HG03060 (cell line): Measurements from ENCODE around the gene ZNF335.
"Not testable (repeated sequence)": the region's sequence is repeated elsewhere in the genome, so short reads cannot be mapped to it uniquely, and the experiment has no call there.

Experiments used
- ATAC-seq: cut with Tn5 transposase; IDR thresholded peaks from one replicate; pipeline ENCODE4 v1.9.1; 2021; ENCODE audit warnings: low read depth, moderate number of reproducible peaks; ENCODE audit not compliant: unreplicated experiment

The ZNF335 gene

DNA sequence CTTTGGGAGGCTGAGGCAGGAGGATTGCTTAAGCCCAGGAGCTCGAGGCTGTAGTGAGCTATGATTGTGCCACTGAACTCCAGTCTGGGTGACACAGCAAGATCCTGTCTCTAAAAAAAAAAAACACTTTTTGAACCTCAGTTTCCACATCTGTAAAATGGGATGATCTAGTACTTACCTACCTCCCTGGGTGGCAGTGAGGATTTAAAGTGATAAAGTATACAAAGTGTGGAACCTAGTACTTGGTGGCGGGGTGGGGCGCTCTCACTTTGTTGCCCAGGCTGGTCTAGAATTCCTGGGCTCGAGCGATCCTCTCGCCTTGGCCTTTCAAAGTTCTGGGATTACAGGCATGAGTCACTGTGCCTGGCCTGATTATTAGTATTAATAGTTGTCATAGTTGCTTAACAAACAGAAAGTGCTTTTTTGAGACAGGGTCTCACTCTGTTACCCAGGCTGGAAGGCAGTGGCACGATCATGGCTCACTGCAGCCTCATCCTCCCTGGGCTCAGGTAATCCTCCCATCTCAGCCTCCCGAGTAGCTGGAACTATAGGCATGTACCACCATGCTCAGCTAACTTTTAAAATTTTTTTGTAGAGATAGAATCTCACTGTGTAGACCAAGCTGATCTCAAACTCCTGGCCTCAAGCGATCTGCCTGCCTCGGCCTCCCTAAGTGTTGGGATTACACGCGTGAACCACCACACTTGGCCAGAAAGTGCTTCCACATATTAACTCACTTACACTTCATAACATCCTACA lies 53.0 kb downstream of the ZNF335 start:
- no peak for ATAC-seq

DNA sequence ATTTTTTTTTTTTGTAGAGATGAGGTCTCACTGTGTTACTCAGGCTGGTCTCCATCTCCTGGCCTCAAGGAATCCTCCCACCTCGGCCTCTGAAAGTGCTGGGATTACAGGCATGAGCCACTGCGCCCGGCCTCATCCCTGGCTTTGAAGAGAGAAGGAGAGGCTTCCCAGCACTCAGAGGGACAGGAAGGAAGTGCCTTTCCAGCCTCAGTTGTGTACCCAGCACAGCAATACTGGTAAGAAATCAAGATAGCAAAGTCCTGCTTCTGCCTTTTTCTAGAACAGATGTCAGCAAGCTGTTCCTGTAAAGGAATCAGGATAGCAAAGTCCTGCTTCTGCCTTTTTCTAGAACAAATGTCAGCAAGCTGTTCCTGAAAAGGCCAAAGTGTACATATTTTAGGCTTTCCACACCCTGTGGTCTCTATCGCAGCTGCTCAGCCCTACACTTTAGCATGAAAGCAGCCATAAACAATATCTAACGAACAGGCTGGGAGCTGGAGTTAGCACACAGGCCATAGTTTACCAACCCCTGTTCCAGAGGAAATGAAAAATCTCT lies 53.7 kb downstream of the ZNF335 start:
- ATAC-seq: no peak

DNA sequence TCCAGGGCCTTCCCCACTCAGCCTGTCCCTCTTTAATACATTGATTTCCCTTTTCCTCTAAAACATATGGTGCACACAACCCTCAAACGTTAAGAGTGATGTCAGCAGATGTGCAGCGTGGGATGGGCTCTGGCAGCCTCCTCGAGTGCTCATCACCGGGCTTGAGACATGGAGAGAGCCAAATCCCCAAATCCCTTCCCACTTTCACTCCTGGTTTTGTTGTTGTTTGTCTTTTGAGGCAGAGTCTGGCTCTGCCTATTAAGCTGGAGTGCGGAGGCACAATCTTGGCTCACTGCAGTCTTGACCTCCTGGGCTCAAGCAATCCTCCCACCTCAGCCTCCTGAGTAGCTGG lies 54.2 kb downstream of the ZNF335 start:
- no peak for ATAC-seq

DNA sequence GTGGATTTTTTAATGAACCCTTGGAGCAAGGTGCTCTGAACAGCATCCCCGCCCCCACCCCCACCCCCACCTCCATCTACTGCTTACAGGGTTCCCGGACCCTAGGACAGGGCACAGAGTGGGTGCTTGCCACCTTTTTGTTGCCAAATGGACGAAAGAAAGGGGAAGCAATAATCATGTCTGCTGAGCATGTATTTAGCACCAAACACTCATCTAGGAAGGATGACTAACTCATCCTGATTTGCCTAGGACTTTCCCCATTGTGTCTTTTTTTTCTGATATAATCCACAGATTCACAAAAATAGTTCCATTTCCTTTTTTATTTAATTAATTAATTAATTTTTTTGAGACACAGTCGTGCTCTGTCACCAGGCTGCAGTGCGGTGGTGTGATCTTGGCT lies 58.9 kb downstream of the ZNF335 start:
- ATAC-seq: no peak

DNA sequence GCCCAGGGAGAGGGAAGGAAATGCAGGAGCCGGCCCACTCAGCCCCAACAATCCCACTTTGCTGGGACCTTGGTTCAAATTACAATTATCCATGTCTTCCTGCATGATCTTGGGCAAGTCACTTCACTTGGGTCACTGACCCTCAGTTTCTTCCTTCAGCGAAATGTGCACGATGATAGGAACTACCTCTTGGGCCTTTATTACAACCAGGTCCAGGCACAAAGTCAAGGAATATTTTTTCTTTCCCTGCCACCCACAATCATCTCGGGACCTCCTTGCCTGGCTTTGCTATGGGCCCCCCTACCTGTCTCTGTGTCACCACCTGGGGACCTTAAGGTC lies 59.7 kb downstream of the ZNF335 start:
- no peak for ATAC-seq

DNA sequence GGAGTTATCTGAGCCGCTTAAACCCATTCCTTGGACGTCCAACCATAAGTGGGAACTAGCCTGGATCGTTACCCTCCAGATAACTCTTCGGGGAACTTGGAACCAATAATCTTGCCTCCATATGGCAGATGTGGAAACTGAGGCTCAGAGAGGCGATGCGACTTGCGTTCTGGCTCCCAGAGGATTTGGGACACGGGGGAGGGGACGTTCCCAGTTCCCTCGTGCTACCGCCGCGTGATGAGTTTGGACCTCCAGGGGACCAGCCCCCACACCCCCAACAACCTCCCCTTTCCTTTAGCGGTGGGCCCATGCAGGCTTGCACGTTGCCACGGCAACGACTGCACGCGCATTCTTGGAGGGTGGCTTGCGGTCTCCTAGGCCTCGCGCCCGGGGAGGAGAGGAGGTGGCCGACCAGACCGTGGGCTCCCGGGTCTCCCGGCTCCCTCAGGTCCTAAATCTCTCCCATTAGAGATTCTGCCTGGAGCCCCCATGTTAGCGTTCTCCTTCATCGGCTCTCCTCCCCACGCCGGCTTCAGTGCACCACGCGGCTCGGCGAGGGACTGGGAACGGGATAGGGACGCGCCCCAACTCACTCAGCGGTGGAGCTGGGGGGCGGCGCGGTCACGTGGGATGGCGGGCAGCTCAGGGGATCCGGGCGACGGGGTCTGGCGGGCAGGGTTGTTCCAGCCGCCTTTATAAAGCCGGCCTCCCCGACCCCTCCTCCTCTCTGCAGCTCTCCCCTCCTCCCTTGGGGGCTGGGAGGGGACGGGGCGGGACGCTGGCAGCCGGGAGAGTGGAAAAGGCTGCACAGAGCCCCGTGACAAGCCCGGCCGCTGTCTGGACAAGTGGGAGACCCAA lies 60.3 kb downstream of the ZNF335 start, which contains the start of gene PLTP:
PLTP (minus strand) TSS at position 670 of the 858 bp plus-strand sequence. CDS start 703 bp downstream, outside the sequence.
- ATAC-seq: no peak

DNA sequence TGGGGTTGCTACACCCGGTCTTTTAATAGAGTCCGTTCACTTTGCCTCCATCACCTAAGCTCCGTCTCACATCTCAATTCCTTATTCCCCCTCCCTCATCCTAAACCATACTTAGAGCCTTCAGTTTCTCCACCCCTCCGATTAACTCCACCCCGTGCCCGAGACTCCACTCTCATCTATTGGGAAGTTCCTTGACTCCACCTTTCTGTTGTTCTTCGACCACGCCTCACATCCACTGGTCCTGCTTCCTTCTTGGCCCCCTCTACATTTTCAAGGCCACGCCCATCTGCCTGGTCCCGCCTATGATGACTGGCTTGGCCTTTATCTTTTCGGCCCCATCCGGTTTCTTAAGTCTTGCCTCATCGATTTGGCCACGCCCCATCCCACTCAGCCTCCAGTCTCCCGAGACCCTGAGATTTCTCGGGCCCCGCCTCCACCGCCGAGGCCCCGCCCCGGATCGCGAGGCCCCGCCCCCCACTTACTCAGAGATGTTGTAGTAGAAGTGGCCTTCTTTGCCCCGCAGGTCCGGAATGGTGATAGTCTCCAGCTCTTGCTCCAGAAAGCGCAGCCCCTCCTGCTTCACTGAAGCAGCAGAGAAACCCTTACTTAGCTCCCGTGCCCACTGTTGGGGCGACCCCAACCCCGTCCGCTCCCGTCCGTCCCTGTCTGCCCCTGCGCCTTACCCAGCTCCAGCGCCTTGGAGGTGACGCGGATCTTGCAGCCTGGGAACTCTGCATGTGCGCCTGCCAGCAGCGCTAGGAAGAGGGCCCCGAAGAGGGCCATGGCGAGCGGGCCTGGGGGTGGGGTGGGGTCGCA lies 61.1 kb downstream of the ZNF335 start:
- peak; percentile 87 for ATAC-seq

DNA sequence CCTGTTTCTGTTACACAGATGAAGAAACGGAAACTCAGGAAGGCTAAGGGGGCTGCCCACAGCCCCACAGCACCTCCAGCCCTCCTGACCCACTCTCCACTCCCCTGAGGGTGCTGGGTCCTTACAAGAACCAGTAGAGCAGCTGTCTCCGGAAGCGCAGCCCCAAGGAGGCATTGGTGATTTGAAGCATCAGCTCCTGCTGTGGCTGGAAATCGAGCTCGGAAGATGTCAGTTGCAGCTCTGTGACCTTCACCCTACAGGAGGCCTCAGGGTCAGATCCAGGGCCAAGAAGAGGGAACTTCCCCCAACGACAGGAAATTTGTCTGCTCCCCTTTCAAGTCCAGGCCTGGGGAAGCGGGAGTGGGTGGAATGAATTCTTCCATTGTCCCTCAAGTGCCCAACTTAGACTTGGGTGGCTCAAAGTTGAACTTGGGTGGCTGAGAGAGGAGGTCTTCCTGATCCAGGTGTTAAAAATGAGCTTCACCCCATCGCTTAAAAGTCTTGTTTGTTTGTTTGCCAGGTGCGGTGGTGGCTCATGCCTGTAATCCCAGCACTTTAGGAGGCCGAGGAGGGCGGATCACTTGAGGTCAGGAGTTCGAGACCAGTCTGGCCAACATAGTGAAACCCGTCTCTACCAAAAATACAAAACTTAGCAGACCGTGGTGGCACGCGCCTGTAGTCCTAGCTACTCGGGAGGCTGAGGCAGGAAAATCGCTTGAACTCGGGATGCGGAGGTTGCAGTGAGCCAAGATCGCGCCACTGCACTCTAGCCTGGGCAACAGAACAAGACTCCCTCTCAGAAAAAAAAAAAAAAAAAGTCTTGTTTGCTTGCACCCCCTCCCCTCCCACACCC lies 62.0 kb downstream of the ZNF335 start:
- no peak for ATAC-seq

DNA sequence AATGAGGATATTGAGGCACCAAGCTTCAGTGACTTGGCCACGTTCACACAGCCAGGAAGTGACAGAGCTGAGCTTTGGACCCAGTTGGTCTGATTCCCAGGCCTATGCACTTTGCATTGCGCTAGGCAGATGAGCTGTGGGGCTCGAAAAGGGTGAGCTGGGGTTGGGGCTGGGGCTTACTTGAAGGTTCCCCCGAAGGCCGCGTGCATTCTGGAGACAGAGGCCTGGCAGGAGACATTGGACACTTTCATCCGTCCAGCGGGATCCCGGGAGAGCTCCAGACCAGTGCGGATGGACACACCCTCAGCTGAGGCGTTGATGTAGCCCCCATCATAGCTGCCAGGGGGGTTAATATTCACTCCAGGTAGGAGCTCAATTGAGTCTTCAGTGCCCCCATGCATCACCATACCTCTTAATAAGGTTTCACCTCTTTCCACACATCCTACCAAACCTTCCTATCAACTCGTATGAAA lies 62.6 kb downstream of the ZNF335 start:
- no peak for ATAC-seq

DNA sequence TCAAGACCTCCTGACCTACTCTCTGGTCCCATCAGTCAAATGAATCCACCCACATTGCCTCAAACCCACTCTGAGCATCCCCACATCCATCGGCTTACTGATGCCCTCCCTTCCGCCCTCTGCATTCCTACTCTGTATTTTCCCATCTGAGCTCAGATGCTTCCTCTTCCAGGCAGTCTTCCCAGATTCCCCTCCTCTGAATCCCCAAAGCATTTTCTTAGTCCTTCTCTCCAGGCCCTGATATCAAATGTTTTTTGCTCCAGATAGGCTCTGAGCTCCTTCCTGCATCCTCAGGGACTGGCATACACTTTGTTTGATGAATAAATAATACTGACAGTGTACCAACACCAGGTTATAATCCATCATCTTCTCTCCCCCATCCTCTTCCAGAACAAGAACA lies 63.9 kb downstream of the ZNF335 start:
- ATAC-seq: no peak

DNA sequence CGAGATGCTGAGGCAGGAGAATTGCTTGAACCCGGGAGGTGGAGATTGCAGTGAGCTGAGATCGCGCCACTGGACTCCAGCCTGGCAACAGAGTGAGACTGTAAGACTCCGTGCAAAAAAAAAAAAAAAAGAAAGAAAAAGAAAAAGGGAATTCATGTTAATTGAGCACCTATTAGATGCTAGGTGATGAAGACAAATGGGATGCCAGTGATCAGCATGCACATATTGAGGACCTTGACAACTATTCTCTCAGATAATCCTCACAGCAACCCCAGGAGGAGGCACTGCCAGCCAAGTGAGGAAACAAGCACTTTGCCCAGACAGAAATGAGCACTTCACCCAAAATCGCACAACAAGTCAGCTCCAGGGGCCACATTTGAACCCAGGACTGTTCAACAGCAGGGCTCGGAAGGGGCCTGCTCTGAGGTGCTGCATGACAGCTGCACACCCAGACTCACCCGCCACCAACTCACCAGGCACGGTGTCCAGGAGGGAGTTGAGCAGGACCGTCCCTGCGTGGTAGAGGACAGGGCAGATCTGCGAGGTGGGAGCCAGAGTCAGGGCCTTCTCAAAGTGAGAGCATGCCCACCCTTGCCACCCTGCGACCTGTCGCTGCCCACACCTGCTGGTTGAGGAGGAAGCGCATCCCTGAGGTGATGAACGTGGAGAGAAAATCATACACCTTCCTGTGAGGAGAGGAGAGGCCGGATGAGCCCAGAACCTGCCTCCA lies 64.6 kb downstream of the ZNF335 start:
- ATAC-seq: no peak

DNA sequence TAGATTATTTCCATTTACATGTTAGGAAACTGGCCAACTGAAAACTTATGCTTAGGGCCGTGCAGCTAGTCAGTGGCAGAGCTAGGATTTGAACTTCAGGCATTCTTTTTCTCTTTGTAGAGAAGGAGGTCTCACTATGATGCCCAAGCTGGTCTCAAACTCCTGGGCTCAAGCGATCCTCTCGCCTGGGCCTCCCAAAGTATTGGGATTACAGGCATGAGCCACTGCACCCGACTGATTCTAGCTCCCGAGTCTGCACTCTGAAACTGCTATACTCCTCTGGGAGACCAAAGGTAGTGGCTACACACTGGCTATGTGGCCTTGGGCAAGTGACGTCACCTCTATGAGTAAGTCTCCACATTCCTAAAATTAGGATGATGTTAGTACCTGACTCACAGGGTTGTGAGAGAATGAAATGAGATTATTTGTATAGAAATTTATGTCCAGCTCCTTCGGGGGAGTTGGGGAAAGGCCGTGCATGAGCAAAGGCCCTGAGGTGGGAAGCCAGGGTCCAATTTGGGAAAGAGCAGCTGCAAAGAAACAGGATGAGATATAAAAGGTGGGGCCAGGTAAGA lies 66.4 kb downstream of the ZNF335 start:
- ATAC-seq: no peak

DNA sequence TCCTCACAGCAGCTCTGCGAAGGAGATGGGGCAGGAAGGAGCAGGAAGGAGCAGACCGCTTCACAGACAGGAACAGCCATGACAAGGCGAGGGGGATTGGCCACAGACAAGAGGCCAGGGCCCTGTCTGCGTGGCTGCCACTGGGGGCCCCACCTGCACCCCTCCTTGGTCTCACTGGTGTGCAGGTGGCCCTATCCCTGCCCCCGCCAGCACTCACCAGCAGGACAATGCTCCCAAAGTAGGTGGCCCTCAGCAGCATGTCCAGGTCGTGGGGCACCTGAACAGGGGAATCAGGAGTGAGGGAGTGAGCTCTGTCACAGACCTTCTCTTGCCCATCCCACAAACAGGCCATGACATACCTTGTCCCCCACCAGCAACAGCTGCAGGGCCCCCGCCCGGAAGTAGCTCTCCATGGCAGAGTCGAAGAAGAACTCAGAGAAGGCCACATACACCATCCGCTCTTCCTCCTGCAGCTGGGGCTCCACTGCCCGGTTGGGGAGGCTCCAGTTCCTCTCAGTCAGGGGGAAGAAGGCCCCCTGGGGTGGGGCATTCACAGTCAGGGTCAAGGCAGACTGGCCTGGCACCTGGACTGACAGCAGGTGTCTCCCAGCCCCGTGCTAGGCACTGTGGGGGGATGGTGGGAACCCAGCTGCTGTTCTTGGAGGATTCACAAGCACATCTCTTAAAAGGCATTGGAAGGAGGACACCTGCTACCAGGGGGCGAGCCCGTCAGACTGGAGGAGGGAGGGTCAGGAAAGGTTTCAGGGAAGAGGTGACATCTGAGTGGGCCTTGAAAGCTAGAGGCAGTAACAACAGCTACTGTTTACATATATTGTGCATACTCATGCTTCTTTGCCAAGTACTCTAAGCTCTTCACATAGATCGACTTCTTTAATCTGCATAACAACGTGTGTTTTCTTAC lies 67.2 kb downstream of the ZNF335 start:
- ATAC-seq: no peak

DNA sequence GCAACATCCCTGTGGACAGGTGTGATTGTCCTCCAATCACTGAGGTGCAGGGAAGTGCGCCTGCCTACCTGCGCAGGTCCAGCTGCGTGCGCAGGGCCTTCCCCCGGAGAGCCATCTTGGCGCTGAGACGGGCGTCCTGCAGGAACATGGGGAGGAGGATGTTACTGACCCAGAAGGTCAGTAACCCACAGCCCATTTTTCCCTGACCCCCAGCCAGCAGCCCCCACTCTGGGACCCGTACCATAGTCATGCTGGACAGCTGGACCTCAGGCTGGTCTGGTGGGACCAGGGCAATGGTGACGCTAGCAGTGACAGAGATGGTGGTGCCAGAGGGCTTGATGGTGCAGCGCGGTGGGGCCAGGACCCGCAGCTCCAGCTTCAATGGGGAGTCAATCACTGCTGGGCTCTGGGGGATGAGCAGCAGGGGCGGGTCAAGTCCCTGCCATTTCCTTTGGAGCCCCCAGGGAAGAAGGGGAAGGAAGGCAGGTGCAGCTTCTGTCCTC lies 69.8 kb downstream of the ZNF335 start:
- no peak for ATAC-seq

DNA sequence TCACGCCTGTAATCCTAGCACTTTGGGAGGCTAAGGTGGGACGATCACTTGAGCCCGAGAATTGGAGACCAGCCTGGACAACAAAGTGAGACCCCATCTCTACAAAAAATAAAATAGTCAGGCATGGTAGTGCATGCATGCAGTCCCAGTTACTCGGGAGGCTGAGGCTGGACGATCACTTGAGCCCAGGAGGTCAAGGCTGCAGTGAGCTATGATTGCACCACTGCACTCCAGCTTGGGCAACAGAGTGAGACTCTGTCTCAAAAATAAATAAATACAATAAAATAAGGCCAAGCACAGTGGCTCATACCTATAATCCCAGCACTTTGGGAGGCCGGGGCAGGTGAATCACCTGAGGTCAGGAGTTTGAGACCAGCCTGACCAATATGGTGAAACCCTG lies 70.7 kb downstream of the ZNF335 start:
- ATAC-seq: not testable (repeated sequence)

DNA sequence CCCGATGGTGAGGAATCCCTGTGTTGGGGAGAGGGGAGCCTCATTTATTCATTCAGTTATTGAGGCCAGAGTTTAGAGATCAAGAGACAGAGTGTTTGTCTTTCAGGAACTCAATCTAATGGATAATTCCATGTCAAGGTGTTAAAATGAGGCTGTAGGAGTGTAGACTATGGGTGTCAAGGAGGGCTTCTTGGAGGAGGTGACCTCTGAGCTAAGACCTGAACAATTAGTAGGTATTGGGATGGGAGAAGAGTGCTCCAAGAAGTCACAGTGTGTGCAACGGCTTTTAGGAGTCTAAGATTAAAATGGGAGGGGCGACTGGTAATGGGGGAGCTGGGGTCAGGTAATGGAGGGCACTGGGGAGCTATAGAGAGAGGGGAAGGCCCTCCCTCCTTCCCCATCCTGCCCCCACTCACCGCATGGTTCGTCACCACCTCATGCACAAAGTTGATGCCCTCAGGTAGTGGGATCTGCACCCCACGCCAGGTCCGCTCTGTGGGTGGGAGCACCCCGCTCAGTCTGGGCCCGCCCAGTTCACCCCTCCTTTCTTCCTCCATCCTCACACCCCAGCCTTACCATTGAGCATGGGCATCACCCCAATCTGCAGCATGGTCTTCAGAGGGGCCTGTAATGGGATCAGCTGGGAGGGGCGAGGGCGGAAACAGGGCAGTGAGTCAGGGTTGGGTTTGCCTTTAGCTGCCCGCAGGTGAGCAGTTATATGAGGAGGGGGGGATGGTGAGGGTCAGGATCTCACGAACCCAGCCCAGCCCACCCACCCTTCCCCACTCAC lies 72.8 kb downstream of the ZNF335 start:
- ATAC-seq: no peak
